ENCODE measurements around the gene KASH5. TPM values are rescaled to one million over a fixed set of nuclear protein-coding genes. Genes with fewer than 3 reads are reported as not detected.

KASH5 gene
- total RNA-seq (under 1 TPM in 3 of 5 experiments, not detected in 2; 0.27 to 0.97 (median 0.42) TPM), polyA plus RNA-seq (not detected), total RNA-seq (not detected)

- intact Hi-C loops (cut with micrococcal nuclease) = loop anchor here in 1 of 2 donors (1.0 to 2.0 kb wide), 2 partner anchors 53 to 289 kb away; partner anchors contain the start of genes CD37 and PRMT1
- H3K4me1 Mint-ChIP-seq = peaks cover 6 to 26% (median 10%) of the 10 kb centered on the region in 7 donors
- H3K27ac Mint-ChIP-seq = peak within 1 kb of the TSS; percentile 56 to 87 (median 74)
- peak; percentile 54 to 92 (median 83) for DNase-seq
- Histone ChIP-seq H3K4me3 (ENCODE audit: low read length) (no peak within 1 kb of the TSS), H3K27me3 (ENCODE audit: control insufficient read depth in 2 of 2, insufficient read depth in 2 of 2, low read length in 2 of 2) (no peaks in the 10 kb centered on the region), H3K4me1 (ENCODE audit: control insufficient read depth in 2 of 2, insufficient read depth in 2 of 2, low read length in 2 of 2) (peaks cover 7 to 13% of the 10 kb centered on the region in 2 donors), H3K9me3 (ENCODE audit: control insufficient read depth in 2 of 3, low read length in 3 of 3) (no peaks in the 10 kb centered on the region), H3K36me3 (ENCODE audit: control insufficient read depth in 2 of 3, insufficient read depth in 3 of 3, low read length in 3 of 3) (no peaks in the 10 kb centered on the region), H3K27ac (ENCODE audit: low read depth, low read length) (no peak within 1 kb of the TSS)
- ChIA-PET POLR2A (interaction anchor here (0.6 kb wide), 2 partner anchors 38 to 112 kb away, joined by 3 read pairs; no protein-coding TSS in a partner anchor), CTCF (no interaction called here)
- peaks cover 0 to 15% (median 4%) of the 10 kb centered on the region in 5 donors for H3K27me3 Mint-ChIP-seq
- H3K4me3 Mint-ChIP-seq = peak within 1 kb of the TSS; percentile 47 to 73 (median 66)
- peaks cover 0 to 7% (median 0%) of the 10 kb centered on the region in 11 donors for H3K9me3 Mint-ChIP-seq
- no peaks in the 10 kb centered on the region for H3K36me3 Mint-ChIP-seq
- ATAC-seq = peak; percentile 71
Observed at GRCh38 chr19:49387936-49388372, at the start of gene KASH5. Gene KASH5 (plus strand): TSS chr19:49388249. CDS start chr19:49390884, 2,635 bp downstream.

DNA sequence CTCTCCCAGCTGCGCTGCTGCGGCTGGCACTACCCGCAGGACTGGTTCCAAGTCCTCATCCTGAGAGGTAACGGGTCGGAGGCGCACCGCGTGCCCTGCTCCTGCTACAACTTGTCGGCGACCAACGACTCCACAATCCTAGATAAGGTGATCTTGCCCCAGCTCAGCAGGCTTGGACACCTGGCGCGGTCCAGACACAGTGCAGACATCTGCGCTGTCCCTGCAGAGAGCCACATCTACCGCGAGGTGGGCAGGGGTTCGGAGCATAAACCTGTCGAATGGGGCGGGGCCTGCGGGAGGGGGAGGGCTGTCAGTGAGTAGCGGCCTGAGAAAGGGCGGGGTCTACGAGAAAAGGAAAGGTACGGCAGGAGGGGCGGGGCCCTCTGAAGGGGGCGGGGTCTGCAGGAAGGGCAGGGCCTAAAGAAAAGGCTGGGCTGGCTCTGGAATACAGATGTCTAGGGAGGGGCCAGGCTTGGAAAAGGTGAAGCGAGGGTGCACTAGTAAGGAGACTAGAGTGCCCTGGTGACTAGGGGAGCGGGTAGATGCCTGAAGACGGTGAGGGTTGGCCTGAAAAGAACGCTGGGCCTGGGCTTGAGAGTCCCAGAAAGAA, 49.3 kb upstream of the KASH5 start:
- H3K36me3 ChIP-seq (ENCODE audit: control insufficient read depth in 2 of 3, insufficient read depth in 3 of 3, low read length in 3 of 3) = peaks cover 0 to 51% (median 0%) of the 10 kb centered on the region in 3 experiments
- ChIA-PET POLR2A (no interaction called here), CTCF (no interaction called here)
- Mint-ChIP-seq H3K4me1 (peaks cover 30 to 66% (median 49%) of the 10 kb centered on the region in 7 donors), H3K27me3 (no peaks in the 10 kb centered on the region), H3K27ac (peak overlapping the region in 4 of 9 donors; percentile 56 to 81 (median 70)), H3K9me3 (no peaks in the 10 kb centered on the region), H3K4me3 (peak overlapping the region in 3 of 10 donors; percentile 54 to 65 (median 61)), H3K36me3 (peaks cover 0 to 34% (median 25%) of the 10 kb centered on the region in 5 donors)
- H3K4me3 ChIP-seq (ENCODE audit: low read length) = no peak overlapping the region
- peaks cover 31 to 38% of the 10 kb centered on the region in 2 donors for H3K4me1 ChIP-seq (ENCODE audit: control insufficient read depth in 2 of 2, insufficient read depth in 2 of 2, low read length in 2 of 2)
- H3K27ac ChIP-seq (ENCODE audit: low read depth, low read length) = no peak overlapping the region
- H3K27me3 ChIP-seq (ENCODE audit: control insufficient read depth in 2 of 2, insufficient read depth in 2 of 2, low read length in 2 of 2) = no peaks in the 10 kb centered on the region
- intact Hi-C loops (cut with micrococcal nuclease) = loop anchor here in 1 of 2 donors (10.0 kb wide), 1 partner anchor 526 kb away; the partner anchor contains the start of gene PNKP
- ATAC-seq (no peak), DNase-seq (peak in 1 of 9 donors; percentile 23)
- no peaks in the 10 kb centered on the region for H3K9me3 ChIP-seq (ENCODE audit: control insufficient read depth in 2 of 3, low read length in 3 of 3)

DNA sequence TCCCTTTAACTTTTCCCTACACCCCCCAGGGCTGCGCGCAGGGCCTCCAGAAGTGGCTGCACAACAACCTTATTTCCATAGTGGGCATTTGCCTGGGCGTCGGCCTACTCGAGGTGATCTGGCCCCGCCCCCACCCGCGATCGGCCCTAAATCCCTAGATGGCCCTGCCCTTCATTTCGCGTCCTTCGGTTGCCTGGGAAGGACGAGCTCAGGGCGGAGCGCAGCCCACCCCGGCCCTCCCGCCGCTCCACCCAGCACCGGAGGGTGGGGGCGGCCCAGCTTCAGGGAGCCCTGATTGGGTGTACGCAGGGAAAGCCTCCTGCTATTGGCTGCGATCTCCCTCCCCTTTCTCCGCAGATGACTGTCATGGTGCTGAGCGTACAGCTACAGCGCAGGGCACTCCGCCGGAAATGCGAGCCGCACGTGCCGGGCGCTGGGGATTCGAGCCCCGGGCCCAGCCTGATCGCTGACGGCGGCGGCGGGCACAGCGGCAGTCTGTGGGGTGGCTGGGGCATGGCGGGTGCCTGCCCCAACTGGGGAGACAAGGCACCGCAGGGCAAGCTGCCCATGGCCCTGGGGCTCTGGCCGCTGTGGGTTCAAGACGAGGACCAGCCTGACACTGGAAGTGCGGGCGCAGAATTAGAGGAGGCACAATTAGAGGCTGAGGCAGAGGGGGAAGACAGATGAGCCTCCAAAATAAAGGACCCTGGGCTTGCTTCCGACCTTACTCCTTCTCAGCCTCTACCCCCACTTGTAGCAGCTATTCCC, 48.6 kb upstream of the KASH5 start:
- DNase-seq (peak in 1 of 9 donors; percentile 15), ATAC-seq (no peak)
- CTCF ChIA-PET = no interaction called here
- no peaks in the 10 kb centered on the region for H3K9me3 Mint-ChIP-seq
- Histone ChIP-seq H3K27me3 (ENCODE audit: control insufficient read depth in 2 of 2, insufficient read depth in 2 of 2, low read length in 2 of 2) (no peaks in the 10 kb centered on the region), H3K9me3 (ENCODE audit: control insufficient read depth in 2 of 3, low read length in 3 of 3) (no peaks in the 10 kb centered on the region), H3K36me3 (ENCODE audit: control insufficient read depth in 2 of 3, insufficient read depth in 3 of 3, low read length in 3 of 3) (peaks cover 0 to 51% (median 0%) of the 10 kb centered on the region in 3 experiments), H3K4me1 (ENCODE audit: control insufficient read depth in 2 of 2, insufficient read depth in 2 of 2, low read length in 2 of 2) (peaks cover 24 to 33% of the 10 kb centered on the region in 2 donors), H3K4me3 (ENCODE audit: low read length) (no peak overlapping the region), H3K27ac (ENCODE audit: low read depth, low read length) (no peak overlapping the region)
- peaks cover 24 to 59% (median 43%) of the 10 kb centered on the region in 7 donors for H3K4me1 Mint-ChIP-seq
- intact Hi-C loops (cut with micrococcal nuclease) = loop anchor here in 1 of 2 donors (10.0 kb wide), 1 partner anchor 525 kb away; the partner anchor contains the start of gene PNKP
- POLR2A ChIA-PET = no interaction called here
- peak overlapping the region in 4 of 9 donors; percentile 11 to 88 (median 79) for H3K27ac Mint-ChIP-seq
- H3K36me3 Mint-ChIP-seq = peaks cover 0 to 34% (median 25%) of the 10 kb centered on the region in 5 donors
- no peaks in the 10 kb centered on the region for H3K27me3 Mint-ChIP-seq
- peak overlapping the region in 2 of 10 donors; percentile 56 to 65 for H3K4me3 Mint-ChIP-seq

- H3K4me1 ChIP-seq (ENCODE audit: control insufficient read depth in 2 of 2, insufficient read depth in 2 of 2, low read length in 2 of 2) = peaks cover 17 to 26% of the 10 kb centered on the region in 2 donors
- intact Hi-C loops (cut with micrococcal nuclease) = no loop called here
- Mint-ChIP-seq H3K27ac (peak overlapping the region; percentile 10 to 88 (median 74)), H3K36me3 (peaks cover 0 to 35% (median 25%) of the 10 kb centered on the region in 5 donors), H3K9me3 (no peaks in the 10 kb centered on the region), H3K4me1 (peaks cover 24 to 59% (median 41%) of the 10 kb centered on the region in 7 donors), H3K27me3 (no peaks in the 10 kb centered on the region), H3K4me3 (peak overlapping the region in 4 of 10 donors; percentile 12 to 56 (median 36))
- ATAC-seq = peak; percentile 25
- H3K9me3 ChIP-seq (ENCODE audit: control insufficient read depth in 2 of 3, low read length in 3 of 3) = no peaks in the 10 kb centered on the region
- no peak overlapping the region for H3K4me3 ChIP-seq (ENCODE audit: low read length)
- peaks cover 0 to 51% (median 0%) of the 10 kb centered on the region in 3 experiments for H3K36me3 ChIP-seq (ENCODE audit: control insufficient read depth in 2 of 3, insufficient read depth in 3 of 3, low read length in 3 of 3)
- DNase-seq = no peak
- peak overlapping the region; percentile 54 for H3K27ac ChIP-seq (ENCODE audit: low read depth, low read length)
- H3K27me3 ChIP-seq (ENCODE audit: control insufficient read depth in 2 of 2, insufficient read depth in 2 of 2, low read length in 2 of 2) = no peaks in the 10 kb centered on the region
- ChIA-PET CTCF (no interaction called here), POLR2A (interaction anchor here (1.0 kb wide), 1 partner anchor 331 kb away, joined by 3 read pairs; no protein-coding TSS in a partner anchor)
Observed at GRCh38 chr19:49340069-49340864, 47.8 kb upstream of the KASH5 start.

GRCh38 chr19:49340865-49341718, 47.0 kb upstream of the KASH5 start:
- H3K36me3 ChIP-seq (ENCODE audit: control insufficient read depth in 2 of 3, insufficient read depth in 3 of 3, low read length in 3 of 3) = peaks cover 0 to 51% (median 0%) of the 10 kb centered on the region in 3 experiments
- H3K4me3 Mint-ChIP-seq = no peak overlapping the region
- no peaks in the 10 kb centered on the region for H3K9me3 ChIP-seq (ENCODE audit: control insufficient read depth in 2 of 3, low read length in 3 of 3)
- peaks cover 18 to 52% (median 35%) of the 10 kb centered on the region in 7 donors for H3K4me1 Mint-ChIP-seq
- intact Hi-C loops (cut with micrococcal nuclease) = no loop called here
- H3K27me3 ChIP-seq (ENCODE audit: control insufficient read depth in 2 of 2, insufficient read depth in 2 of 2, low read length in 2 of 2) = no peaks in the 10 kb centered on the region
- ATAC-seq = no peak
- POLR2A ChIA-PET = interaction anchor here (0.5 to 1.0 kb wide), 3 partner anchors 19 to 475 kb away, joined by 3 to 4 read pairs (median 3); no protein-coding TSS in a partner anchor
- no peaks in the 10 kb centered on the region for H3K27me3 Mint-ChIP-seq
- peaks cover 0 to 34% (median 25%) of the 10 kb centered on the region in 5 donors for H3K36me3 Mint-ChIP-seq
- peak overlapping the region in 5 of 9 donors; percentile 10 to 70 (median 36) for H3K27ac Mint-ChIP-seq
- no peak overlapping the region for H3K4me3 ChIP-seq (ENCODE audit: low read length)
- CTCF ChIA-PET = no interaction called here
- H3K27ac ChIP-seq (ENCODE audit: low read depth, low read length) = peak overlapping the region; percentile 54
- no peak for DNase-seq
- peaks cover 17 to 25% of the 10 kb centered on the region in 2 donors for H3K4me1 ChIP-seq (ENCODE audit: control insufficient read depth in 2 of 2, insufficient read depth in 2 of 2, low read length in 2 of 2)
- H3K9me3 Mint-ChIP-seq = no peaks in the 10 kb centered on the region
